Loucy (cell line): Measurements from ENCODE around the gene MOB3B.

ENCODE experiments used
- H2AFZ ChIP-seq: fragments of 200-600 bp; sonication (generic); 2 replicates; pipeline ENCODE4 v1.6.0; 2016; ENCODE audit warnings: antibody characterized with exemption, mild to moderate bottlenecking, low read length, moderate library complexity
- H3F3A ChIP-seq: fragments of 200-600 bp; 2 replicates; pipeline ENCODE4 v1.6.0; 2016; ENCODE audit warnings: antibody characterized with exemption, low read depth, mild to moderate bottlenecking
- H3K27me3 ChIP-seq: fragments of 200-600 bp; sonication (generic); 2 replicates; pipeline ENCODE4 v1.6.1; 2014; ENCODE audit warnings: low read length, mild to moderate bottlenecking; ENCODE audit not compliant: insufficient read depth, poor library complexity, severe bottlenecking
- H3K36me3 ChIP-seq: fragments of 200-600 bp; sonication (generic); 2 replicates; pipeline ENCODE4 v1.6.1; 2016; ENCODE audit warnings: low read length; ENCODE audit not compliant: insufficient read depth
- H3K4me1 ChIP-seq: fragments of 200-600 bp; sonication (generic); 2 replicates; pipeline ENCODE4 v1.5.1; 2014; ENCODE audit warnings: low read length, mild to moderate bottlenecking; ENCODE audit not compliant: insufficient read depth, poor library complexity, severe bottlenecking
- H3K4me2 ChIP-seq: fragments of 200-600 bp; sonication (generic); 2 replicates; pipeline ENCODE4 v1.6.0; 2014; ENCODE audit warnings: antibody characterized with exemption, low read length, low read depth, mild to moderate bottlenecking; ENCODE audit not compliant: poor library complexity, severe bottlenecking
- H3K4me3 ChIP-seq: fragments of 200-600 bp; sonication (generic); 2 replicates; pipeline ENCODE4 v1.5.1; 2014; ENCODE audit warnings: low read length, mild to moderate bottlenecking, mixed read lengths; ENCODE audit not compliant: poor library complexity, severe bottlenecking
- H3K79me2 ChIP-seq: fragments of 200-600 bp; sonication (generic); 2 replicates; pipeline ENCODE4 v1.6.1; 2014; ENCODE audit warnings: low read length; ENCODE audit not compliant: insufficient read depth
- H3K9ac ChIP-seq: fragments of 200-600 bp; sonication (generic); 2 replicates; pipeline ENCODE4 v1.6.0; 2014; ENCODE audit warnings: mild to moderate bottlenecking, low read depth, low read length, moderate library complexity; ENCODE audit not compliant: poor library complexity, severe bottlenecking
- H3K9me2 ChIP-seq: fragments of 200-600 bp; sonication (generic); replicated peaks from 2 replicates; pipeline ENCODE4 v1.6.1; 2016; ENCODE audit warnings: low read depth, low read length, mixed read lengths
- H3K9me3 ChIP-seq: fragments of 200-600 bp; sonication (generic); 2 replicates; pipeline ENCODE4 v1.6.1; 2014; ENCODE audit warnings: mild to moderate bottlenecking, antibody characterized with exemption, low read length, low read depth; ENCODE audit not compliant: insufficient read depth
- H4K20me1 ChIP-seq: fragments of 200-600 bp; sonication (generic); 2 replicates; pipeline ENCODE4 v1.6.0; 2014; ENCODE audit warnings: antibody characterized with exemption, low read length, mild to moderate bottlenecking; ENCODE audit not compliant: insufficient read depth, poor library complexity, severe bottlenecking
- EZH2phosphoT487 ChIP-seq: fragments of 200-600 bp; IDR thresholded peaks from 2 replicates; pipeline ENCODE4 v1.6.1; 2018; ENCODE audit warnings: antibody characterized with exemption, mild to moderate bottlenecking, moderate library complexity, borderline replicate concordance
- TF ChIP-seq, protein P1 (sequence below): fragments of 200-600 bp; sonication (generic); conservative IDR thresholded peaks from 2 replicates; pipeline ENCODE4 v1.5.1; 2014; ENCODE audit warnings: mild to moderate bottlenecking, antibody characterized with exemption, low read length

Gene MOB3B

DNA sequence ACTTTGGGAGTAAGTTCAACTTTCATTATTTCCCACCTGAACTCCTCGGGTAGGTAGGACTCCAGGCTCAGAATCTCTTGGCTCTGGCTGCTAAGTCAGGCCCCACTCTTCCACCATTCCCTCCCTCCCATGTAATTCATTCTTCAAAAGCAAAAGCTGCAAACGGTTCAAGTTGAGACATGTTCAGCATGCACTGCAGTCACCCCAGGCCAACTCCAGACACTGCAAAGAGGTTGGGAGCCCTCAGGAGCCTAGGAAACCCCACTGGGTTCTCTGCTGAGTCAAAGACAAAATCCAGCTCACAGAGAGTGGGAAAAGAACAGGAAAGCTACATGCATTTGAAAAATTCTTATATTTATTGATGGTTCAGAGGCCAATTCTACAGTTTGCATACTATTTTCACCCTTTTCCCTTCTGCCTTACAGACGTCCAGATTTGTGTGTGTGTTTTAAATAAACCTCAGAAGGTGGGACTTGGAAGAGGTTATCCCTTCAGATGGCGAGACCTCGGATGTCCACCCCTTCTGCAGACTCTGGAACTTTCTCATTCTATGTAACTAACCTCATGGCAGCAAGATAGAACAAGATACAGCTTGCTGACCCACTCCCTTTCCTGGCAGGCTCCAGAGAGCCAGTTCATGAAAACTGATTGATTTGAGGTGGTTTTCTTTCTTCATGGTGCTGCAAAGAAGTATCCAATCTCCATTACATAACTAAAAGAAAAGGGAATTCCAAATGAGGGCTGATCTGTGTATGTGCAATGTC is 167.0 kb downstream of the MOB3B start:
- Histone ChIP-seq H3K4me1 (peaks cover 17% of the 10 kb centered on the region), H3K9me3 (no peaks in the 10 kb centered on the region), H3K79me2 (no peaks in the 10 kb centered on the region), H3K4me2 (no peak overlapping the region), H3K9ac (no peak overlapping the region), H3K36me3 (no peaks in the 10 kb centered on the region), H3K27me3 (no peaks in the 10 kb centered on the region), H3K9me2 (no peaks in the 10 kb centered on the region), H2AFZ (no peak overlapping the region), H3F3A (peaks cover 3% of the 10 kb centered on the region; the same call in 1 of the 2 replicates), H4K20me1 (no peaks in the 10 kb centered on the region), H3K4me3 (no peak overlapping the region)
- no peak for TF ChIP-seq EZH2phosphoT487
- TF ChIP-seq, protein P1, sequence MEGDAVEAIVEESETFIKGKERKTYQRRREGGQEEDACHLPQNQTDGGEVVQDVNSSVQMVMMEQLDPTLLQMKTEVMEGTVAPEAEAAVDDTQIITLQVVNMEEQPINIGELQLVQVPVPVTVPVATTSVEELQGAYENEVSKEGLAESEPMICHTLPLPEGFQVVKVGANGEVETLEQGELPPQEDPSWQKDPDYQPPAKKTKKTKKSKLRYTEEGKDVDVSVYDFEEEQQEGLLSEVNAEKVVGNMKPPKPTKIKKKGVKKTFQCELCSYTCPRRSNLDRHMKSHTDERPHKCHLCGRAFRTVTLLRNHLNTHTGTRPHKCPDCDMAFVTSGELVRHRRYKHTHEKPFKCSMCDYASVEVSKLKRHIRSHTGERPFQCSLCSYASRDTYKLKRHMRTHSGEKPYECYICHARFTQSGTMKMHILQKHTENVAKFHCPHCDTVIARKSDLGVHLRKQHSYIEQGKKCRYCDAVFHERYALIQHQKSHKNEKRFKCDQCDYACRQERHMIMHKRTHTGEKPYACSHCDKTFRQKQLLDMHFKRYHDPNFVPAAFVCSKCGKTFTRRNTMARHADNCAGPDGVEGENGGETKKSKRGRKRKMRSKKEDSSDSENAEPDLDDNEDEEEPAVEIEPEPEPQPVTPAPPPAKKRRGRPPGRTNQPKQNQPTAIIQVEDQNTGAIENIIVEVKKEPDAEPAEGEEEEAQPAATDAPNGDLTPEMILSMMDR: no peak

DNA sequence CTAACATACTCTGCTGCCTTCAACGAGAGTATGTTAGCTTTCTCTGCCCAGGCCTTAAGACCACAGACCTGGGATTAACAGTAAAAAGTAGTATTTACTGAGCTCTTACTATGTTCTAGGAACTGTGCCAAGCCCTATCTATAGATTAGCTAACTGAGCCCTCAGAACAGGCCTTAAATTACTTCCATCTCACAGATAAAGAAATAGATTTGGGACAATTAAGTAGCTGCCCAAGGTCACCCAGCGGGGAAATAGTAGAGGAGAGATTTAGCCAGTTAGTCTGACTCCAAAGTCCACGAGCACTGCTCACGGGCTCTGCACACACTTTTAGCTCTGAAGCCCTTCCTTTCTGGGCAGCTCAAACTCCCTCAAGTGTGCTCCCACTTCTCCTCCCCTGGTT is 168.1 kb downstream of the MOB3B start:
- H2AFZ ChIP-seq: no peak overlapping the region
- no peaks in the 10 kb centered on the region for H3K9me2 ChIP-seq
- no peak overlapping the region for H3K4me2 ChIP-seq
- no peak for TF ChIP-seq EZH2phosphoT487
- TF ChIP-seq, protein P1: no peak
- no peaks in the 10 kb centered on the region for H3K9me3 ChIP-seq
- H3K9ac ChIP-seq: no peak overlapping the region
- H3K4me3 ChIP-seq: no peak overlapping the region
- H3K36me3 ChIP-seq: no peaks in the 10 kb centered on the region
- H3K4me1 ChIP-seq: peaks cover 12% of the 10 kb centered on the region
- no peaks in the 10 kb centered on the region for H4K20me1 ChIP-seq
- H3K27me3 ChIP-seq: no peaks in the 10 kb centered on the region
- no peaks in the 10 kb centered on the region for H3K79me2 ChIP-seq
- peaks cover 3% of the 10 kb centered on the region; the same call in 1 of the 2 replicates for H3F3A ChIP-seq

DNA sequence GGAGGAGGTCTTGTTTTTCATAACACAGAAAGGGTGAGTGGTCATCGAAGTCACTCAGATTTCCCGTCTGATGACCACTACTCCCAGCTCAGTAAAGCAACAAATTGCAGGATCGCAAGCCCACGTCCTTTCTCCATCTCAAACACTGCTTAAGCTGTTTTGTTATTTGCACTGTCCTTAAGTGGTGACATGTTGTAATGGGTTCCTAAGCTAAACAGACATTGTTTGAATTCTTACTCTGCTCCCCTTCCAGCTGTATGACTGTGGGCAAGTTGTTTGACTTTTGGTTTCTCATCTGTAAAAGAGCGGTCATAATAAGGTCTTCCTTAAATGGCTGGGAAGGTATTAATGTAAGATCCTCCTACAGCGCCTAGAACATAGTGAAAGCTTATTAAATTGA is 169.9 kb downstream of the MOB3B start:
- Histone ChIP-seq H3K9me3 (no peaks in the 10 kb centered on the region), H4K20me1 (no peaks in the 10 kb centered on the region), H3K9ac (no peak overlapping the region), H3K4me1 (no peaks in the 10 kb centered on the region), H3K4me2 (no peak overlapping the region), H3F3A (no peaks in the 10 kb centered on the region), H3K36me3 (no peaks in the 10 kb centered on the region), H3K79me2 (no peaks in the 10 kb centered on the region), H3K9me2 (no peaks in the 10 kb centered on the region), H3K27me3 (no peaks in the 10 kb centered on the region), H3K4me3 (no peak overlapping the region), H2AFZ (no peak overlapping the region)
- TF ChIP-seq, protein P1: no peak
- no peak for TF ChIP-seq EZH2phosphoT487
